Activated T-cell treated with anti-CD3 and anti-CD28 coated beads, Interleukin-2, amount 50 U/mL, for 4 hours (primary cell): ENCODE data around the gene PAH. TPM values are rescaled to one million over a fixed set of nuclear protein-coding genes. Genes with fewer than 3 reads are reported as not detected.

Experiments
- ATAC-seq, 2 donors: fragments of 200-7000 bp; cut with Tn5 transposase; one replicate each; pipeline ENCODE4 v1.10.0; 2021
- DNase-seq: peaks from one replicate; pipeline ENCODE4 v3.0.0-alpha.2; 2020
- H3K27me3 Mint-ChIP-seq: one replicate; pipeline ENCODE4 v1.8.0; 2021; ENCODE audit warnings: low read depth, mixed read lengths
- H3K36me3 Mint-ChIP-seq: one replicate; pipeline ENCODE4 v1.8.0; 2022; ENCODE audit warnings: mixed read lengths; ENCODE audit not compliant: insufficient read depth
- H3K4me1 Mint-ChIP-seq: one replicate; pipeline ENCODE4 v1.8.0; 2021; ENCODE audit warnings: low read depth, mixed read lengths
- H3K4me3 Mint-ChIP-seq: one replicate; pipeline ENCODE4 v1.8.0; 2021; ENCODE audit warnings: mild to moderate bottlenecking, moderate library complexity, mixed read lengths
- H3K9me3 Mint-ChIP-seq: one replicate; pipeline ENCODE4 v1.8.0; 2021; ENCODE audit warnings: mixed read lengths
- total RNA-seq, 3 donors: library from RNA; stranded (reverse); gene quantifications; one replicate each; pipeline ENCODE4 v1.2.1, GENCODE V29; 2021

Gene PAH
- total RNA-seq, 3 donors from 2014 or later = 0.32 to 0.71 (median 0.46) TPM

- Mint-ChIP-seq H3K36me3 (no peaks in the 10 kb centered on the region), H3K27me3 (peaks cover 2% of the 10 kb centered on the region), H3K4me3 (no peak overlapping the region), H3K9me3 (no peaks in the 10 kb centered on the region), H3K4me1 (no peaks in the 10 kb centered on the region)
- ATAC-seq = no peak
- no peak for DNase-seq
Observed at GRCh38 chr12:102800565-102800964, 116.5 kb downstream of the PAH start.

- no peaks in the 10 kb centered on the region for H3K9me3 Mint-ChIP-seq
- no peaks in the 10 kb centered on the region for H3K4me1 Mint-ChIP-seq
- ATAC-seq (no peak), DNase-seq (no peak)
- H3K27me3 Mint-ChIP-seq = no peaks in the 10 kb centered on the region
- no peak overlapping the region for H3K4me3 Mint-ChIP-seq
- H3K36me3 Mint-ChIP-seq = no peaks in the 10 kb centered on the region
Observed at GRCh38 chr12:102799229-102799628, 117.8 kb downstream of the PAH start.

GRCh38 chr12:102797528-102797927, 119.5 kb downstream of the PAH start:
- ATAC-seq (no peak), DNase-seq (no peak)
- H3K9me3 Mint-ChIP-seq = no peaks in the 10 kb centered on the region
- no peaks in the 10 kb centered on the region for H3K4me1 Mint-ChIP-seq
- H3K4me3 Mint-ChIP-seq = no peak overlapping the region
- H3K27me3 Mint-ChIP-seq = no peaks in the 10 kb centered on the region
- H3K36me3 Mint-ChIP-seq = no peaks in the 10 kb centered on the region

- Mint-ChIP-seq H3K27me3 (no peaks in the 10 kb centered on the region), H3K4me3 (no peak overlapping the region), H3K9me3 (no peaks in the 10 kb centered on the region), H3K36me3 (no peaks in the 10 kb centered on the region), H3K4me1 (no peaks in the 10 kb centered on the region)
- DNase-seq (no peak), ATAC-seq (no peak)
Observed at GRCh38 chr12:102793921-102794320, 123.1 kb downstream of the PAH start.

Other genes starting within 250 kb of the PAH start
- gene ASCL1, start 40.4 kb upstream of the PAH start, total RNA-seq = not detected